Activated naive CD4-positive, alpha-beta T cell treated with anti-CD3 and anti-CD28 coated beads, Interleukin-2, amount 50 U/mL, for 72 hours (primary cell): Measurements from ENCODE around the gene UTP18. TPM values are rescaled to one million over a fixed set of nuclear protein-coding genes. Genes with fewer than 3 reads are reported as not detected.
"Not testable (repeated sequence)": the region's sequence is repeated elsewhere in the genome, so short reads cannot be mapped to it uniquely, and the experiment has no call there.

Source experiments
- ATAC-seq, 2 donors: fragments of 150-1000 bp; cut with Tn5 transposase; 2 replicates each; pipeline ENCODE4 v1.10.0; 2021; ENCODE audit warnings: mild to moderate bottlenecking in 2 of 2, moderate library complexity in 2 of 2
- DNase-seq, 2 donors: peaks; one replicate each; pipeline ENCODE4 v3.0.0; 2021 to 2022; ENCODE audit warnings: low spot score in 2 of 2
- H3K27ac Mint-ChIP-seq, 2 donors: one replicate each; pipeline ENCODE4 v1.8.0; 2022; ENCODE audit warnings: mild to moderate bottlenecking in 2 of 2, mixed read lengths in 2 of 2
- H3K36me3 Mint-ChIP-seq, 2 donors: one replicate each; pipeline ENCODE4 v1.8.0; 2022; ENCODE audit warnings: mixed read lengths in 2 of 2
- H3K9me3 Mint-ChIP-seq, 2 donors: one replicate each; pipeline ENCODE4 v1.8.0; 2022; ENCODE audit warnings: mixed read lengths in 2 of 2
- total RNA-seq, 2 donors: library from RNA; stranded (reverse); gene quantifications; one replicate each; pipeline ENCODE4 v1.2.3, GENCODE V29; 2022

The UTP18 gene
- total RNA-seq, 2 donors from 2014 or later, result 44.1 to 56.3 TPM

GRCh38 chr17:51255673-51256072, 4.7 kb upstream of the UTP18 start:
- Mint-ChIP-seq H3K9me3 (no peaks in the 10 kb centered on the region), H3K27ac (no peak overlapping the region), H3K36me3 (peaks cover 20 to 28% of the 10 kb centered on the region in 2 donors)
- DNase-seq (no peak), ATAC-seq (no peak)

- Mint-ChIP-seq H3K9me3 (no peaks in the 10 kb centered on the region), H3K36me3 (peaks cover 20 to 26% of the 10 kb centered on the region in 2 donors), H3K27ac (no peak overlapping the region)
- DNase-seq, result no peak
- ATAC-seq, result no peak
Measured at GRCh38 chr17:51256101-51256500, 4.2 kb upstream of the UTP18 start.

GRCh38 chr17:51257150-51258081, 2.9 kb upstream of the UTP18 start:
- peaks cover 24 to 31% of the 10 kb centered on the region in 2 donors for H3K36me3 Mint-ChIP-seq
- ATAC-seq (no peak), DNase-seq (no peak)
- peak overlapping the region in 1 of 2 donors; percentile 38 for H3K27ac Mint-ChIP-seq
- no peaks in the 10 kb centered on the region for H3K9me3 Mint-ChIP-seq

- peak overlapping the region; percentile 94 to 97 for H3K27ac Mint-ChIP-seq
- H3K9me3 Mint-ChIP-seq, result no peaks in the 10 kb centered on the region
- DNase-seq, result no peak
- peaks cover 31 to 38% of the 10 kb centered on the region in 2 donors for H3K36me3 Mint-ChIP-seq
- no peak for ATAC-seq
Measured at GRCh38 chr17:51258756-51259563, 1.4 kb upstream of the UTP18 start.

- DNase-seq (peak; percentile 93 to 94), ATAC-seq (peak; percentile 88 to 90)
- H3K36me3 Mint-ChIP-seq, result peaks cover 25 to 31% of the 10 kb centered on the region in 2 donors
- peak within 1 kb of the TSS; percentile 97 to 98 for H3K27ac Mint-ChIP-seq
- no peaks in the 10 kb centered on the region for H3K9me3 Mint-ChIP-seq
Measured at GRCh38 chr17:51259564-51260236, 646 bp upstream of the UTP18 start, which contains the start of gene MBTD1. Gene MBTD1 (minus strand): TSS chr17:51260049. CDS start chr17:51225161, 34,888 bp downstream.

GRCh38 chr17:51261024-51261963, 948 bp downstream of the UTP18 start:
- peak overlapping the region; percentile 2 to 97 for H3K27ac Mint-ChIP-seq
- ATAC-seq (no peak), DNase-seq (no peak)
- H3K9me3 Mint-ChIP-seq, result no peaks in the 10 kb centered on the region
- peaks cover 32 to 37% of the 10 kb centered on the region in 2 donors for H3K36me3 Mint-ChIP-seq

GRCh38 chr17:51263006-51263405, 2.7 kb downstream of the UTP18 start:
- peaks cover 38 to 39% of the 10 kb centered on the region in 2 donors for H3K36me3 Mint-ChIP-seq
- H3K27ac Mint-ChIP-seq, result peak overlapping the region; percentile 78 to 93
- H3K9me3 Mint-ChIP-seq, result no peaks in the 10 kb centered on the region
- ATAC-seq (no peak), DNase-seq (no peak)

GRCh38 chr17:51264466-51264865, 4.1 kb downstream of the UTP18 start:
- not testable (repeated sequence) for H3K9me3 Mint-ChIP-seq, ATAC-seq, DNase-seq
- peak overlapping the region in 1 of 2 donors; percentile 17 for H3K27ac Mint-ChIP-seq
- peaks cover 31 to 43% of the 10 kb centered on the region in 2 donors for H3K36me3 Mint-ChIP-seq

- Mint-ChIP-seq H3K27ac (peak overlapping the region in 1 of 2 donors; percentile 37), H3K9me3 (no peaks in the 10 kb centered on the region), H3K36me3 (peaks cover 19 to 37% of the 10 kb centered on the region in 2 donors)
- ATAC-seq (no peak), DNase-seq (no peak)
Measured at GRCh38 chr17:51269991-51270390, 9.6 kb downstream of the UTP18 start.

- H3K36me3 Mint-ChIP-seq, result peaks cover 18 to 35% of the 10 kb centered on the region in 2 donors
Measured at GRCh38 chr17:51270636-51271035, 10.3 kb downstream of the UTP18 start.

GRCh38 chr17:51272812-51273211, 12.5 kb downstream of the UTP18 start:
- no peaks in the 10 kb centered on the region for H3K9me3 Mint-ChIP-seq
- no peak for ATAC-seq
- no peak for DNase-seq
- H3K27ac Mint-ChIP-seq, result no peak overlapping the region
- H3K36me3 Mint-ChIP-seq, result peaks cover 15 to 29% of the 10 kb centered on the region in 2 donors

More at GRCh38 chr17:51270636-51271035, 10.3 kb downstream of the UTP18 start:
- peak overlapping the region in 1 of 2 donors; percentile 37 for H3K27ac Mint-ChIP-seq
- no peaks in the 10 kb centered on the region for H3K9me3 Mint-ChIP-seq
- DNase-seq (no peak), ATAC-seq (no peak)

GRCh38 chr17:51275381-51275780, 15.0 kb downstream of the UTP18 start:
- H3K27ac Mint-ChIP-seq, result no peak overlapping the region
- H3K36me3 Mint-ChIP-seq, result peaks cover 13 to 26% of the 10 kb centered on the region in 2 donors
- DNase-seq (no peak), ATAC-seq (peak; percentile 28 to 37)
- H3K9me3 Mint-ChIP-seq, result no peaks in the 10 kb centered on the region

- peaks cover 17% of the 10 kb centered on the region in 2 donors for H3K36me3 Mint-ChIP-seq
- ATAC-seq, result peak; percentile 70 to 97
Measured at GRCh38 chr17:51279183-51279582, 18.8 kb downstream of the UTP18 start.

GRCh38 chr17:51287412-51287811, 27.1 kb downstream of the UTP18 start:
- DNase-seq (no peak), ATAC-seq (no peak)
- Mint-ChIP-seq H3K9me3 (no peaks in the 10 kb centered on the region), H3K36me3 (peaks cover 5 to 27% of the 10 kb centered on the region in 2 donors), H3K27ac (peak overlapping the region; percentile 20 to 65)

More at GRCh38 chr17:51279183-51279582, 18.8 kb downstream of the UTP18 start:
- Mint-ChIP-seq H3K27ac (peak overlapping the region in 1 of 2 donors; percentile 93), H3K9me3 (no peaks in the 10 kb centered on the region)
- DNase-seq, result no peak

GRCh38 chr17:51289696-51290111, 29.4 kb downstream of the UTP18 start:
- peaks cover 6 to 48% of the 10 kb centered on the region in 2 donors for H3K36me3 Mint-ChIP-seq
- ATAC-seq, result no peak
- no peak for DNase-seq
- H3K27ac Mint-ChIP-seq, result peak overlapping the region in 1 of 2 donors; percentile 29
- peaks cover 0 to 5% of the 10 kb centered on the region in 2 donors for H3K9me3 Mint-ChIP-seq
